Measurements from ENCODE around the gene PHEX.

Gene PHEX

DNA sequence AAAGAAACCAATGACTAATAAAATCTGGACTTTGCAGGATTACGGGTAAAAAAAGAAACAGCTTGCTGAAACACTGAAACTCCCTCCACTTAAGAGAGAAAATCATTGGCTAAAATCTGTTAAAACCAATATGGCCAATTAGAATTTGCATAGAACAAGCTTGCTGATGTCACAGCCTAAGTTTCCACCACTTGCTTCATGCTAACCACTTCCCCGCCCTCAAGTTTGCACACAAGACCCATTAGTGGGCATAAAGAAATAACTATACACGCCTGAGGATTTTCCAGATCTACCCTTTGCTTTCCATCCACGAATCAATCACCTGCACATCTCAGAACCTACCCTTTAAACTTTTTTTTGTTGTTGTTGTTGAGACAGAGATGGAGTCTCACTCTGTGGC is 42.7 kb upstream of the PHEX start:
- no peaks in the 10 kb centered on the region for H3K4me1 ChIP-seq (ENCODE audit: control insufficient read depth, low read length)
- peaks cover 34% of the 10 kb centered on the region for H3K36me3 ChIP-seq (ENCODE audit: control insufficient read depth, low read length)
- H3K27ac ChIP-seq (ENCODE audit: low read depth, low read length), result no peak overlapping the region
- TF ChIP-seq EZH2phosphoT487 (IDR thresholded peaks at IDR 0.05; ENCODE audit: borderline replicate concordance, low read length) (no peak), CTCF (IDR thresholded peaks at IDR 0.05; ENCODE audit: low read depth, low read length, poor library complexity, severe bottlenecking) (no peak)
- no peak overlapping the region for H3K4me2 ChIP-seq (ENCODE audit: low read length)
- no peaks in the 10 kb centered on the region for H3K9me3 ChIP-seq (ENCODE audit: control insufficient read depth, insufficient read depth, low read length)
- H4K20me1 ChIP-seq (ENCODE audit: control insufficient read depth, insufficient read depth, low read depth, low read length), result no peaks in the 10 kb centered on the region
- H3K79me2 ChIP-seq (ENCODE audit: control insufficient read depth, low read length), result no peaks in the 10 kb centered on the region
- H3K27me3 ChIP-seq (ENCODE audit: control insufficient read depth, low read length), result no peaks in the 10 kb centered on the region
- no peaks in the 10 kb centered on the region for H3F3A ChIP-seq (ENCODE audit: control insufficient read depth, insufficient read depth)
- no peak overlapping the region for H3K4me3 ChIP-seq (ENCODE audit: low read length)
- no peaks in the 10 kb centered on the region for H3K9me2 ChIP-seq (replicated peaks; ENCODE audit: control insufficient read depth, low read length)

- H3K36me3 ChIP-seq (ENCODE audit: control insufficient read depth, low read length), result peaks cover 26% of the 10 kb centered on the region
- H4K20me1 ChIP-seq (ENCODE audit: control insufficient read depth, insufficient read depth, low read depth, low read length), result no peaks in the 10 kb centered on the region
- H3K9me3 ChIP-seq (ENCODE audit: control insufficient read depth, insufficient read depth, low read length), result no peaks in the 10 kb centered on the region
- no peaks in the 10 kb centered on the region for H3K9me2 ChIP-seq (replicated peaks; ENCODE audit: control insufficient read depth, low read length)
- H3F3A ChIP-seq (ENCODE audit: control insufficient read depth, insufficient read depth), result no peaks in the 10 kb centered on the region
- H3K4me2 ChIP-seq (ENCODE audit: low read length), result no peak overlapping the region
- no peak overlapping the region for H3K27ac ChIP-seq (ENCODE audit: low read depth, low read length)
- no peaks in the 10 kb centered on the region for H3K4me1 ChIP-seq (ENCODE audit: control insufficient read depth, low read length)
- no peaks in the 10 kb centered on the region for H3K27me3 ChIP-seq (ENCODE audit: control insufficient read depth, low read length)
- TF ChIP-seq CTCF (IDR thresholded peaks at IDR 0.05; ENCODE audit: low read depth, low read length, poor library complexity, severe bottlenecking), result no peak
- TF ChIP-seq EZH2phosphoT487 (IDR thresholded peaks at IDR 0.05; ENCODE audit: borderline replicate concordance, low read length), result no peak
- no peaks in the 10 kb centered on the region for H3K79me2 ChIP-seq (ENCODE audit: control insufficient read depth, low read length)
- H3K4me3 ChIP-seq (ENCODE audit: low read length), result no peak overlapping the region
These were observed 41.3 kb upstream of the PHEX start for GRCh38 chrX:21990832-21991231.

DNA sequence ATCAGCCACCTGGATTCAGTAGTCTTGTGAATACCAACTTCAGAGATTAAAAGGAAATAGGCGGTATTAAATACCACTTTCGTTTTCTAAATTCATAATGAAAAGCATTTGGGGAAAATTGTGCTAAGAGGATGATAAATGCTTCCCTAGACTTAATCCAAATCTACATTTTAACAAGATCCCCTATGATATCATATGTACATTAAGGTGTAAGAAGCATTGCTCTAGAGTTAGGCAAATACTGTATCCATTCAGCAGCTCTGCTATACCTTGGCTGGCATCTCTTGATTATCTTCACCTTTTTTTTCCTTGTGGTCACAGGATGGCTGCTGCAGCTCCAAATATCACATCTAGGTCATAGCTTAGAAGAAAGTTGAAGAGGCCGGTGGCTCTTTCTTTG is 40.6 kb upstream of the PHEX start:
- Histone ChIP-seq H4K20me1 (ENCODE audit: control insufficient read depth, insufficient read depth, low read depth, low read length) (no peaks in the 10 kb centered on the region), H3K4me2 (ENCODE audit: low read length) (no peak overlapping the region), H3K4me1 (ENCODE audit: control insufficient read depth, low read length) (no peaks in the 10 kb centered on the region), H3K9me2 (replicated peaks; ENCODE audit: control insufficient read depth, low read length) (no peaks in the 10 kb centered on the region), H3K27me3 (ENCODE audit: control insufficient read depth, low read length) (no peaks in the 10 kb centered on the region), H3K4me3 (ENCODE audit: low read length) (no peak overlapping the region), H3K9me3 (ENCODE audit: control insufficient read depth, insufficient read depth, low read length) (no peaks in the 10 kb centered on the region), H3K27ac (ENCODE audit: low read depth, low read length) (no peak overlapping the region), H3K36me3 (ENCODE audit: control insufficient read depth, low read length) (peaks cover 23% of the 10 kb centered on the region), H3K79me2 (ENCODE audit: control insufficient read depth, low read length) (no peaks in the 10 kb centered on the region), H3F3A (ENCODE audit: control insufficient read depth, insufficient read depth) (no peaks in the 10 kb centered on the region)
- no peak for TF ChIP-seq EZH2phosphoT487 (IDR thresholded peaks at IDR 0.05; ENCODE audit: borderline replicate concordance, low read length)
- TF ChIP-seq CTCF (IDR thresholded peaks at IDR 0.05; ENCODE audit: low read depth, low read length, poor library complexity, severe bottlenecking), result no peak

GRCh38 chrX:21993265-21993664 is 38.9 kb upstream of the PHEX start:
- H3K9me3 ChIP-seq (ENCODE audit: control insufficient read depth, insufficient read depth, low read length), result no peaks in the 10 kb centered on the region
- no peaks in the 10 kb centered on the region for H3K4me1 ChIP-seq (ENCODE audit: control insufficient read depth, low read length)
- no peak overlapping the region for H3K4me2 ChIP-seq (ENCODE audit: low read length)
- H3K4me3 ChIP-seq (ENCODE audit: low read length), result no peak overlapping the region
- H4K20me1 ChIP-seq (ENCODE audit: control insufficient read depth, insufficient read depth, low read depth, low read length), result no peaks in the 10 kb centered on the region
- H3K9me2 ChIP-seq (replicated peaks; ENCODE audit: control insufficient read depth, low read length), result no peaks in the 10 kb centered on the region
- no peak overlapping the region for H3K27ac ChIP-seq (ENCODE audit: low read depth, low read length)
- no peaks in the 10 kb centered on the region for H3K27me3 ChIP-seq (ENCODE audit: control insufficient read depth, low read length)
- TF ChIP-seq EZH2phosphoT487 (IDR thresholded peaks at IDR 0.05; ENCODE audit: borderline replicate concordance, low read length) (no peak), CTCF (IDR thresholded peaks at IDR 0.05; ENCODE audit: low read depth, low read length, poor library complexity, severe bottlenecking) (no peak)
- H3K36me3 ChIP-seq (ENCODE audit: control insufficient read depth, low read length), result peaks cover 9% of the 10 kb centered on the region
- H3K79me2 ChIP-seq (ENCODE audit: control insufficient read depth, low read length), result no peaks in the 10 kb centered on the region
- H3F3A ChIP-seq (ENCODE audit: control insufficient read depth, insufficient read depth), result no peaks in the 10 kb centered on the region
